NCI-H146 treated with DMSO at 0.1 percent for 48 hours (cell line): ENCODE data around the gene SMYD1.
"Not testable (repeated sequence)": the region's sequence is repeated elsewhere in the genome, so short reads cannot be mapped to it uniquely, and the experiment has no call there.

Experiments used
- DNase-seq: peaks from one replicate; lab custom pipeline; 2025; ENCODE audit not compliant: unreplicated experiment; lab: John Stamatoyannopoulos, UW

Gene SMYD1

GRCh38 chr2:88067598-88067997 lies at the start of gene SMYD1:
TSS of gene SMYD1 (plus strand) at chr2:88067825. CDS start at chr2:88067865, 40 bp downstream.
- no peak for DNase-seq

GRCh38 chr2:88018077-88018805 lies 49.4 kb upstream of the SMYD1 start:
- not testable (repeated sequence) for DNase-seq

DNA sequence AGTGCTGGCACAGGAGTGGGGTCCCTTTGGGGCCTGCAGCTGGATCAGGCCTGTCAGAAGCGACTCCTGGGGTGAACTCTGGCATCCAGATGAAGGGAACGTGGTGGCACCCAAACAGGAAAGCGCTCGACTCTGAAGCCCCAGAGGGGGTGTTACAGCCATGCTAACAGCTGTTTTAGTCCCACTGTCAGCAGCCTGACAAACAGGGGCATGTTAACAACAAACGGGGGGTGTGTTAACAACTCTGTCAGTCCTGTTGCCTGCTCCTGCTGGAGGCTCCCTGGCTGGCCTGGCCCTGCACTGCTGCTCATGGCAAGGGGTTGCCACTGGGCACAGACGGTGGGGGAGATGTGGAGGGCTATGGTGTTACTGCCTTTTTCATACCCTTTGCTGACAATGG lies 48.7 kb upstream of the SMYD1 start:
- DNase-seq, result no peak

DNA sequence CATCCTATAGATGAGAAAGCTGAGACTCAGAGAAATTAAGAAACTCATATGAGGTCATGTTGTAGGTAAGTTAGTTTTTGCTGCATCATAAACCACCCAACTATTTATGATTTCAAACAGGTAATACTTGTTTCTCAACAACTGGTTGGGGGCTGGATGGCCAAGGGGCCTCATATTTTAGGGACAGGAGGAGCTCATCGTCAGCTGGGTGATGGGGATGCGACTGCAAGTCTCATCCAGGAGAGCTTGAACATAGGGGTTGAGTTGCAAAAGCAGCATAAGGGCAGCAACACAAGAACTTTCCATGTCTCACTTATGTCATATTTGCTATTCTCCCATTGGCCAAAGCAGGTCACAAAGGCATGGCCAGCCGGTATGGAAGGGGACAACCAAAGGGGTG lies 47.6 kb upstream of the SMYD1 start:
- no peak for DNase-seq

GRCh38 chr2:88022669-88022921 lies 45.0 kb upstream of the SMYD1 start:
- no peak for DNase-seq

DNA sequence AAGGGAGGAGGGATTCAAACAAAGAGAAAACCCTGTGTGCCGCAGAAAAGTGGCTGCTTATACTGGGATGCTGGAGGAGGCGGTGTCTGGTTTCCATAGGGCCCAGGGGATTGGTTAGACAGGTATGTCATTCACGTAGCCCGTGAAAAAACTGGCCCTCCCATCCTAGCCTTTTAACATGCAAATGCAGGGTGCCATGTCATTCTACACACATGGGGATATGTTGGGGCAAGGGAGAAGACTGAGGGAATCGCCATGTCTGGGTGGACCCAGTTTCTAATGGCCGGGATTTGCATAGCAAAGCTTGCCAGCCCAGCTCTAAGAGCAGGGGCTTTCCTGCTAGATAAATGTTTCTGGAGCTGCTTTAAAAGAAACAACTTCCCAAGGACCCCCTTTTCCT lies 43.1 kb upstream of the SMYD1 start:
- no peak for DNase-seq

DNA sequence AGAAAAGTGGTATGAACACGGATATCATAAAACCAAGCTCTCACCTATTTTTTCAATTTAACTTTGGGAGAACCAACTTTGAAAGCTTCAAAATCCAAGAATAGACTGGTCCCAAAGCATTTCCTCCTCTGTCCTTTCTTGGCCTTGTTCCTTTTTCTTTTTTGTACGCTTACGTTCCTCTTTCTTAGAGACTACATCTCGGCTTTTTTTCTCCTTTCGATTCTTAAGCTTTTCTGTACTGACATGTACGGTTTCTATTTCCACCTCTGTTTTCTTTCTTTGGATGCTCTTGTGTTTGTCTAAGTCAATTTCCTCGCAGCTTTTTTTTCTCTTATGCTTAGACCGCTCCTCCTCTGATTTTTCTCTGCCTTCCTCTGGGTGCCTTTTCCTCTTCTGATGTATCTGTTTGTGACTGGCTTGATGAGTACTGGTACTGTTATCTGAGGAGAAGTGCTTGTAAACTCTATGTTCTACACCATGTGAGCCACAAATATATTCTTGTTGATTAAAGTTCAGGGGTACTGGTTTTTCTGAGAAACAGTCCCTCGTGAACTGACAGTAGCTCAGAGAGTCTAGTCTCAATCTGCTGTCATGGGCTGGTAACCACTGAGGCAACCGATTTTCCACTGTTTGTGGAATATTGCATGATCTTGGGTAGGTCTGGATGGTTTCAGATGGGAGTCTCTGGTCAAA lies 39.8 kb upstream of the SMYD1 start:
- no peak for DNase-seq

DNA sequence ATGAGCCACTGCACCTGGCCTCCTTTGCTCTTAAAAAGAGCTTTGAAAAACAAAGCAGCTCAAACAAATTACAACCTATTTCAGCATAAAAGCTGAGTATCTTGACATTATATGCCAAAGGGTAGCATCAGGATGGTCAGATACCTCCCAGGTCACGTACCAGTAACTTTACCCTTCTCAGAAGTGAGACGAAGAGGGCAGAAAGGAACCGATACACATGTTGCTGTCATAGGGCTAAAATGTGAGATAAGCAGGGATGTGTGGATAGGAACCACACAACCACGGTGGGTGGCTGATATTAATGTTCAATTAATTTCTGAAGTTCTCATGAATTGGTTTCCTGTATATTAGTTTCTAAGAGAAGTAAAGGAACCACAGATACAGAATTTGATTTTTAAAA lies 38.7 kb upstream of the SMYD1 start:
- no peak for DNase-seq

- no peak for DNase-seq
Observed at GRCh38 chr2:88032070-88032702, 35.4 kb upstream of the SMYD1 start.

- no peak for DNase-seq
Observed at GRCh38 chr2:88036182-88036581, 31.4 kb upstream of the SMYD1 start.

- DNase-seq, result no peak
Observed at GRCh38 chr2:88036606-88037005, 31.0 kb upstream of the SMYD1 start.

DNA sequence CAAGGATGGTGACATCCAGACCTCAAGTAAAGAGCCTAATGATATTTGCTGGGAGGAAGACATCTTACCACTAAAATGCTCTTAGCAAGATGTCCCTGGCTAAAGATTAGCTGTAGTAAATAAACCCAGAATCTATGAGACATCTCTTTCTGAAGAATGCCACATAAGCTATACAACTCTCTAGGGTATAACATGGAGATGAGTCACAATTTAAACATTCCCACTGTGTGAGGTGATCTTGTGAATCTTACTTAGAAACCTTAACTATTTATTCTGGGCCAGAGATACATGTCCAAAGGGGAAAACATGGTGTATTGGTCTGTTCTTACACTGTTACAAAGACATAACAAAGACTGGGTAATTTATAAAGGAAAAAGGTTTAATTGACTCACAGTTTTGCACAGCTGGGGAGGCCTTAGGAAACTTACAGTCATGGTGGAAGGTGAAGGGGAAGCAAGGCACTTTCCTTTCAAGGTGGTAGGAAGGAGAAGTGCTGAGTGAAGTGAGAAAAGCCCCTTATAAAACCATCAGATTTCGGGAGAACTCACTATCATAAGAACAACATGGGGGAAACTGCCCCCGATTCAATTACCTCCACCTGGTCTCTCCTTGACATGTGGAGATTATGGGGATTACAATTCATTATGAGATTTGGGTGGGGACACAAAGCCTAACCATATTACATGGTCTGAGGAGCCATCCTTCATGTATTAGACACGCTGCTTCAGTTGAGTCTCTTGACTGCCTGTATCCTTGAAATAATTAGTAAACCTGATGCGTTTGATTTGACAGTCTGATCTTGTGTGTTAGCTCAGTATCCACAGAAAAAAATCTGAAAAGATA lies 29.1 kb upstream of the SMYD1 start:
- DNase-seq, result no peak

GRCh38 chr2:88042476-88042875 lies 25.1 kb upstream of the SMYD1 start:
- no peak for DNase-seq

DNA sequence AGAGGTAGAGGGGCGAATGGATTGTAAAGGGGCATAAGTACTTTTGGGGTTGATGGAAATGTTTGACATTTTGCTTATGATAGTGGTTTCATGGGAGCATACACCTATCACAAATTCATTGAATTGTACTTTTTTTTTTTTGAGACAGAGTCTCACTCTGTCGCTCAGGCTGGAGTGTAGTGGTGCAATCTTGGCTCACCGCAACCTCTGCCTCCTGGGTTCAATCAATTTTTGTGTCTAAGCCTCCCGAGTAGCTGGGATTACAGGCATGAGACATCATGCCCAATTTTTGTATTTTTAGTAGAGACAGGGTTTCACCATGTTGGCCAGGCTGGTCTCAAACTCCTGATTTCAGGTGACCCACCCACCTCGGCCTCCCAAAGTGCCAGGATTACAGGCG lies 22.1 kb upstream of the SMYD1 start:
- not testable (repeated sequence) for DNase-seq

DNA sequence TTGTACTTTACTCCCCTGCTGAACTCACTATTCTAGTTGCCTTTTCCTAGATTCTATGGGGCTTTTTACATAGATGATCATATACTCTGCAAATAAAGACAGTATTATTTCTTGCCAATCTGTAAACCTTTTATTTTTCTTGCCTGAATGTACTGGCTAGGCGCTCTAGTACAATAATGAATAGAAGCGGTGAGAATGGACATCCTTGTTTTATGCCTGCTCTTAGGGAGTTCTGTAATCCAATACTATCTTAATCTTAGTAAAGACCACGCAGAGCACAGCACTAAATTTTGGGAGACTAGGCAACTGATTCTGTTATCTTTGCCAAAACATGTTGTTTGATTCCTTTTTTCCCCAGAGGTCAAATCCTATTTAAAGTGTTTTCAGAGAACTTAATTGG lies 19.1 kb upstream of the SMYD1 start:
- no peak for DNase-seq

GRCh38 chr2:88049622-88050021 lies 18.0 kb upstream of the SMYD1 start:
- DNase-seq, result no peak

- DNase-seq, result no peak
Observed at GRCh38 chr2:88051792-88052191, 15.8 kb upstream of the SMYD1 start.

DNA sequence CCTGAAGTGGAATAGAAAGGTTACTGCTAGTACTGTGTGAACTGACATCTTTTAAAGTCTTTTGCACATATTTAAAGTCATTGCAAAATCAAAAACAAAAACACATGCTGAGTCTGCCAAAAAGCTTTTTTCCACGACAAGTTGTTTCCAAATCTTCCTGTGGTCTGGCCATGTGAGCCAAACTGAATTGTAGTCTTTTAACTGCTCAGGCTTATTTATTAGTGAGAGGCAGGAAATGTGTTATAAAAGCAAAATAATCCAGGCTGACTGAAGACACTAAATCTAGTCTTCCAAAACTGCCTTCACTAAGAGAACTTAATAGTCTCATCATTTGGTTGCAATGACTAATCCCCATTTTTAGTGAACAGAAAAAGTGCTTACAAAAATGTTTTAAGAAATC lies 14.3 kb upstream of the SMYD1 start:
- no peak for DNase-seq

DNA sequence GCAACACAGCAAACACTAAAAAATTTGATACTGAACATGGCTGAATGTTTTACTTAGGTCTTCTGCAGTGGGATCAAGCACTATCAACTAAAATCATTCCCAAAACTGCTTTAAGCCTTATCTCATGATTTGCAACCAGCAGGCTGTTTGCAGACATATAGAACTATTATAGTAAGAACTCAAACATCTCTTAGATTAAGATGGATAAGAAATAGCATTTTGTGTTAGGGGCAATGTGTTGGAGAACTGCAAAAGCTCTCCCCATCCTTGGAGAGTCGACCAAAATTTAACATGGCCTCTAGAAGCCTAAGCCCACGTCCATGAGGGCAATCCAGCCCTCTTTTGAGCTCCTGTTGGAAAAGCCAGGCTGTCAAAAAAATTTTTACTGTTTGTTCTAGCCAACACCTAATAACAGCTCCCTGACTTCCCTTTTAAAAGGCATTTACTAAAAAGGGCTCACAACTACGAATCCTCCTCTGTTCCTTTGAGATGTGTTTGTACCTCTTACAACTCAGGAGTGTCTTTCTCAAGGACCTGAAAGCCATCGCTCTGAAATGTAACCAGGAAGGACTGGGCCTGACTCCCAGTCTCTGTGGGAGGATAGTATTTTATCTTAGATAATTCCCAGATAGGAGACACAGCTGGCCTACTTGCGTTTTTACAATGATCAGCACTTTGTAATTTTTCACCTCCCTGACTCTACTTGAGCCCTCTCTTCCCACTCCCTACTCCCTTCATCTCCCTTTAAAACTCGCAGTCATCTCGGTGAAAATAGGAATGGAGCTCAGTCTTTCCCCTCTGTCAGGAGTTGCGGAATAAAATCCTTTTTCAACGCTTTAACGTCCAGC lies 13.5 kb upstream of the SMYD1 start:
- no peak for DNase-seq

DNA sequence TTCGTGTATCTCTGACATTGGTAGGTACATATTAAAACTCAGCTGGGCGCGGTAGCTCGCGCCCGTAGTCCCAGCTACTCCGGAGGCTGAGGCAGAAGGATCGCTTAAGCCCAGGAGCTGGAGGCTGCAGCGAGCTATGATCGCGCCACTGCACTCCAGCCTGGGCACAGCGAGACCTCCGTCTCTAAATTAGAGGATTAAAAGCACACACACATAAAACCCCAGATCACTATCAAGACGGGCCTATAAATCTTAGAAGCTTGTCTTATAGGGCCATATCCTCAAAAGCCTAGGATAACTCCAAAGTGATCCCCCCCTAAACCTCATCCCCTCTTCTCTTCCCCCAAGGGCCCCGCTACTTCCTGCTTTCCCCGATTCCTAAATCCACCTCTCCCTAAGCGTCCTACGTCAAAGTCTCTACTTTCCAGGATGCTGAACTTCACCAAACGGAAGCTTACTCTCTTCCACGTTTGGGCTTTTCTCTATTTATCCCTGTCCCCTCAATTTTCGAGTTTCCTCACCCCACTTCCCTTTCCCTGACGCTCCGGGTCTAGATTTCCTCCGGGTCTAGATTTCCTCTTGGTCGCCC lies 12.7 kb upstream of the SMYD1 start:
- DNase-seq, result peak; percentile 33
